WTC11 (cell line): ENCODE data around the gene ARHGAP32.

Experiments used
- E2F1 ChIP-seq: sonication (generic); formaldehyde crosslinking; IDR thresholded peaks from 2 replicates; pipeline ENCODE4 v1.8.0; 2022; ENCODE audit warnings: mild to moderate bottlenecking, missing genetic modification reagents
- ESRRA ChIP-seq: sonication (generic); formaldehyde crosslinking; IDR thresholded peaks from 2 replicates; pipeline ENCODE4 v1.8.1; 2022; ENCODE audit warnings: mild to moderate bottlenecking, missing genetic modification reagents, borderline replicate concordance
- NR1H2 ChIP-seq: sonication (generic); formaldehyde crosslinking; IDR thresholded peaks from 2 replicates; pipeline ENCODE4 v1.9.0; 2021; ENCODE audit warnings: mild to moderate bottlenecking, moderate library complexity, missing genetic modification reagents
- NR3C1 ChIP-seq: sonication (generic); formaldehyde crosslinking; conservative IDR thresholded peaks from 2 replicates; pipeline ENCODE4 v1.8.1; 2023; ENCODE audit warnings: low read depth, mild to moderate bottlenecking, missing genetic modification reagents
- PRDM15 ChIP-seq: sonication (generic); formaldehyde crosslinking; IDR thresholded peaks from 2 replicates; pipeline ENCODE4 v1.8.0; 2022; ENCODE audit warnings: missing genetic modification reagents
- RELA ChIP-seq: sonication (generic); formaldehyde crosslinking; IDR thresholded peaks from 2 replicates; pipeline ENCODE4 v1.8.1; 2022; ENCODE audit warnings: missing genetic modification reagents, mild to moderate bottlenecking, borderline replicate concordance
- ZNF263 ChIP-seq: sonication (generic); formaldehyde crosslinking; IDR thresholded peaks from 2 replicates; pipeline ENCODE4 v1.8.1; 2022; ENCODE audit warnings: low read depth, mild to moderate bottlenecking, moderate library complexity, missing genetic modification reagents
- TF ChIP-seq, protein P1 (sequence below): fragments of 200-600 bp; IDR thresholded peaks from 2 replicates; pipeline ENCODE4 v1.8.0; 2022; ENCODE audit warnings: antibody characterized with exemption
- TF ChIP-seq, protein P2 (sequence below): fragments of 250-450 bp; sonication (Bioruptor Pico); IDR thresholded peaks from 2 replicates; pipeline ENCODE4 v1.9.0; 2021; ENCODE audit warnings: mild to moderate bottlenecking

GRCh38 chr11:129102225-129102624 lies 89.9 kb downstream of the ARHGAP32 start:
- TF ChIP-seq, protein P1, sequence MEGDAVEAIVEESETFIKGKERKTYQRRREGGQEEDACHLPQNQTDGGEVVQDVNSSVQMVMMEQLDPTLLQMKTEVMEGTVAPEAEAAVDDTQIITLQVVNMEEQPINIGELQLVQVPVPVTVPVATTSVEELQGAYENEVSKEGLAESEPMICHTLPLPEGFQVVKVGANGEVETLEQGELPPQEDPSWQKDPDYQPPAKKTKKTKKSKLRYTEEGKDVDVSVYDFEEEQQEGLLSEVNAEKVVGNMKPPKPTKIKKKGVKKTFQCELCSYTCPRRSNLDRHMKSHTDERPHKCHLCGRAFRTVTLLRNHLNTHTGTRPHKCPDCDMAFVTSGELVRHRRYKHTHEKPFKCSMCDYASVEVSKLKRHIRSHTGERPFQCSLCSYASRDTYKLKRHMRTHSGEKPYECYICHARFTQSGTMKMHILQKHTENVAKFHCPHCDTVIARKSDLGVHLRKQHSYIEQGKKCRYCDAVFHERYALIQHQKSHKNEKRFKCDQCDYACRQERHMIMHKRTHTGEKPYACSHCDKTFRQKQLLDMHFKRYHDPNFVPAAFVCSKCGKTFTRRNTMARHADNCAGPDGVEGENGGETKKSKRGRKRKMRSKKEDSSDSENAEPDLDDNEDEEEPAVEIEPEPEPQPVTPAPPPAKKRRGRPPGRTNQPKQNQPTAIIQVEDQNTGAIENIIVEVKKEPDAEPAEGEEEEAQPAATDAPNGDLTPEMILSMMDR = no peak
- TF ChIP-seq NR1H2 (CRISPR knock-in tag) = no peak
- TF ChIP-seq, protein P2, sequence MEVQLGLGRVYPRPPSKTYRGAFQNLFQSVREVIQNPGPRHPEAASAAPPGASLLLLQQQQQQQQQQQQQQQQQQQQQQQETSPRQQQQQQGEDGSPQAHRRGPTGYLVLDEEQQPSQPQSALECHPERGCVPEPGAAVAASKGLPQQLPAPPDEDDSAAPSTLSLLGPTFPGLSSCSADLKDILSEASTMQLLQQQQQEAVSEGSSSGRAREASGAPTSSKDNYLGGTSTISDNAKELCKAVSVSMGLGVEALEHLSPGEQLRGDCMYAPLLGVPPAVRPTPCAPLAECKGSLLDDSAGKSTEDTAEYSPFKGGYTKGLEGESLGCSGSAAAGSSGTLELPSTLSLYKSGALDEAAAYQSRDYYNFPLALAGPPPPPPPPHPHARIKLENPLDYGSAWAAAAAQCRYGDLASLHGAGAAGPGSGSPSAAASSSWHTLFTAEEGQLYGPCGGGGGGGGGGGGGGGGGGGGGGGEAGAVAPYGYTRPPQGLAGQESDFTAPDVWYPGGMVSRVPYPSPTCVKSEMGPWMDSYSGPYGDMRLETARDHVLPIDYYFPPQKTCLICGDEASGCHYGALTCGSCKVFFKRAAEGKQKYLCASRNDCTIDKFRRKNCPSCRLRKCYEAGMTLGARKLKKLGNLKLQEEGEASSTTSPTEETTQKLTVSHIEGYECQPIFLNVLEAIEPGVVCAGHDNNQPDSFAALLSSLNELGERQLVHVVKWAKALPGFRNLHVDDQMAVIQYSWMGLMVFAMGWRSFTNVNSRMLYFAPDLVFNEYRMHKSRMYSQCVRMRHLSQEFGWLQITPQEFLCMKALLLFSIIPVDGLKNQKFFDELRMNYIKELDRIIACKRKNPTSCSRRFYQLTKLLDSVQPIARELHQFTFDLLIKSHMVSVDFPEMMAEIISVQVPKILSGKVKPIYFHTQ (CRISPR knock-in tag) = no peak
- TF ChIP-seq RELA (CRISPR knock-in tag) = no peak
- TF ChIP-seq ZNF263 (CRISPR knock-in tag) = no peak
- no peak for TF ChIP-seq ESRRA
- TF ChIP-seq E2F1 (CRISPR knock-in tag) = no peak
- no peak for TF ChIP-seq PRDM15 (CRISPR knock-in tag)
- TF ChIP-seq NR3C1 (CRISPR knock-in tag) = no peak
